DOHH2 (cell line): Measurements from ENCODE around the gene ZRANB2.

Experiments
- CTCF ChIP-seq: fragments of 200-600 bp; sonication (generic); IDR thresholded peaks from one replicate; pipeline ENCODE4 v1.5.1; 2014; ENCODE audit warnings: antibody characterized with exemption, mild to moderate bottlenecking, low read depth, low read length; ENCODE audit not compliant: poor library complexity, severe bottlenecking
- EZH2phosphoT487 ChIP-seq: fragments of 200-600 bp; sonication (generic); IDR thresholded peaks from 2 replicates; pipeline ENCODE4 v1.6.1; 2017; ENCODE audit warnings: borderline replicate concordance, mild to moderate bottlenecking, antibody characterized with exemption, low read length, moderate library complexity, mixed read lengths

- TF ChIP-seq CTCF (no peak), EZH2phosphoT487 (no peak)
These were observed 854 bp upstream of the ZRANB2 start for GRCh38 chr1:71081697-71082080.
